ENCODE measurements around the gene PWWP2B. TPM values are rescaled to one million over a fixed set of nuclear protein-coding genes. Genes with fewer than 3 reads are reported as not detected.

The PWWP2B gene
- total RNA-seq, 1 donor from 2014 or later, result 9.1 TPM

Other genes with a start within 250 kb of the PWWP2B start
- 1.2 TPM for gene DPYSL4, start 210.3 kb upstream of the PWWP2B start, total RNA-seq (ENCODE audit: insufficient read depth, low replicate concordance)
- not detected for gene STK32C, start 89.2 kb upstream of the PWWP2B start, total RNA-seq (ENCODE audit: insufficient read depth, low replicate concordance)
- 4.6 TPM for gene LRRC27, start 65.0 kb upstream of the PWWP2B start, total RNA-seq (ENCODE audit: insufficient read depth, low replicate concordance)
- gene INPP5A, start 140.6 kb downstream of the PWWP2B start, total RNA-seq (ENCODE audit: insufficient read depth, low replicate concordance), result 103 TPM

Measured in umbilical cord (tissue), 1 donor.